Kidney (tissue), 14 donors: ENCODE measurements around the gene STYXL1. TPM values are rescaled to one million over a fixed set of nuclear protein-coding genes. Genes with fewer than 3 reads are reported as not detected.
"Not testable (repeated sequence)": the region's sequence is repeated elsewhere in the genome, so short reads cannot be mapped to it uniquely, and the experiment has no call there.

Source experiments
- DNase-seq, 5 donors: peaks; one replicate each; pipeline ENCODE4 v3.0.0-alpha.2; 2013 to 2020
- FAIRE-seq: peaks from 2 replicates; lab custom pipeline; 2012; peaks lifted over from hg19 to GRCh38; lab: Jason Lieb, UNC
- H3K27ac ChIP-seq, 2 donors: one replicate each; pipeline ENCODE4 v1.7.0; 2013; ENCODE audit warnings: low read depth in 2 of 2, low read length in 2 of 2, inconsistent platforms in 1 of 2
- H3K27me3 ChIP-seq: one replicate; pipeline ENCODE4 v1.7.1; 2013; ENCODE audit warnings: low read length, inconsistent platforms; ENCODE audit not compliant: control insufficient read depth, insufficient read depth
- H3K36me3 ChIP-seq, 3 donors: one replicate each; pipeline versions ENCODE4 v1.7.0 to v1.7.1; 2013; ENCODE audit warnings: low read length in 3 of 3, control low read depth in 1 of 3, inconsistent platforms in 1 of 3; ENCODE audit not compliant: insufficient read depth in 3 of 3, control insufficient read depth in 2 of 3
- H3K4me1 ChIP-seq, 3 donors: one replicate each; pipeline versions ENCODE4 v1.7.0 to v1.7.1; 2013; ENCODE audit warnings: low read length in 3 of 3, inconsistent platforms in 1 of 3, low read depth in 1 of 3; ENCODE audit not compliant: control insufficient read depth in 2 of 3, insufficient read depth in 2 of 3
- H3K4me3 ChIP-seq, 3 donors: one replicate each; pipeline versions ENCODE4 v1.7.0 to v1.8.1; 2013; ENCODE audit warnings: low read length in 3 of 3, control low read depth in 1 of 3, inconsistent platforms in 1 of 3
- H3K9ac ChIP-seq, 3 donors: one replicate each; pipeline versions ENCODE4 v1.7.0 to v1.7.1; 2013; ENCODE audit warnings: low read length in 3 of 3, control low read depth in 1 of 3, inconsistent platforms in 1 of 3
- H3K9me3 ChIP-seq, 3 donors: one replicate each; pipeline versions ENCODE4 v1.7.0 to v1.7.1; 2013; ENCODE audit warnings: low read length in 3 of 3, control low read depth in 1 of 3, inconsistent platforms in 1 of 3; ENCODE audit not compliant: control insufficient read depth in 2 of 3, insufficient read depth in 1 of 3
- intact Hi-C: fragments of 100-400 bp; cut with DNase I; formaldehyde crosslinking; loops from one replicate; pipeline ENCODE4 v1.11.1; 2022
- polyA plus RNA-seq: library from polyadenylated mRNA; stranded (reverse); fragments of 350-450 nt; fragmentation: Illumina TruSeq; extraction: RNeasy Lipid Tissue Mini Kit (QIAGEN cat#74804); gene quantifications from one replicate; pipeline ENCODE4 v1.2.3, GENCODE V29; 2014; ENCODE audit warnings: low read depth, low replicate concordance; ENCODE audit not compliant: insufficient read depth
- total RNA-seq: library from RNA; stranded (reverse); fragmentation: NEBNext Ultra II Directional; extraction: Animal tissue kit (Norgen Biotek cat#: 25700); gene quantifications from one replicate; pipeline ENCODE4 v1.2.1, GENCODE V29; 2021
- TF ChIP-seq, protein P1 (sequence below): IDR thresholded peaks from 3 replicates; pipeline ENCODE4 v1.5.1; 2012; ENCODE audit warnings: mild to moderate bottlenecking, moderate library complexity, borderline replicate concordance; ENCODE audit not compliant: insufficient read depth; ENCODE audit errors: extremely low read depth
- donor health status: control.
- donor health status: control.
- donor health status: control.
- donor health status: control.
- donor health status: control.
- donor health status: DM: yes; HTN: yes; CAD: no.
- donor health status: Normal renal cell carcinoma (clear cell type).

STYXL1 gene
- total and polyA plus RNA-seq, 2 donors from 2014 or later, result 29.9 to 55.5 TPM

DNA sequence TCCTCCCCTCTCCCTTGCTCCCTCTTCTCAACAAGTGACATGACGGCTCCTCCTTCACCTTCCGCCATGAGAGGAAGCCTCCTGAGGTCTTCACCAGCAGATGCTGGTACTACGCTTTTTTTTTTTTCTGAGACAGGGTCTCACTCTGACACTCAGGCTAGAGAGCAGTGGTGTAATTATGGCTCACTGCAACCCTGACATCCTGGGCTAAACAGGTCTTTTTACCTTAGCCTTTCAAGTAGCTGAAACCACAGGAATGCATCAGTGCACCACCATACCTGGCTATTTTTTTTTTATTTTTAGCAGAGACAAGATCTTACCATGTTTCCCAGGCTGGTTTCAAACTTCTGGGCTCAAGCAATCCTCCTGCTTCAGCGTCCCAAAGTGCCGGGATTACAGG is 43.7 kb upstream of the STYXL1 start:
- Histone ChIP-seq H3K36me3 (no peaks in the 10 kb centered on the region), H3K4me3 (no peak overlapping the region), H3K9ac (no peak overlapping the region), H3K9me3 (no peaks in the 10 kb centered on the region), H3K27ac (no peak overlapping the region), H3K27me3 (no peaks in the 10 kb centered on the region), H3K4me1 (no peaks in the 10 kb centered on the region)
- DNase-seq (no peak), FAIRE-seq (no peak)
- intact Hi-C loops, result no loop called here
- TF ChIP-seq, protein P1, sequence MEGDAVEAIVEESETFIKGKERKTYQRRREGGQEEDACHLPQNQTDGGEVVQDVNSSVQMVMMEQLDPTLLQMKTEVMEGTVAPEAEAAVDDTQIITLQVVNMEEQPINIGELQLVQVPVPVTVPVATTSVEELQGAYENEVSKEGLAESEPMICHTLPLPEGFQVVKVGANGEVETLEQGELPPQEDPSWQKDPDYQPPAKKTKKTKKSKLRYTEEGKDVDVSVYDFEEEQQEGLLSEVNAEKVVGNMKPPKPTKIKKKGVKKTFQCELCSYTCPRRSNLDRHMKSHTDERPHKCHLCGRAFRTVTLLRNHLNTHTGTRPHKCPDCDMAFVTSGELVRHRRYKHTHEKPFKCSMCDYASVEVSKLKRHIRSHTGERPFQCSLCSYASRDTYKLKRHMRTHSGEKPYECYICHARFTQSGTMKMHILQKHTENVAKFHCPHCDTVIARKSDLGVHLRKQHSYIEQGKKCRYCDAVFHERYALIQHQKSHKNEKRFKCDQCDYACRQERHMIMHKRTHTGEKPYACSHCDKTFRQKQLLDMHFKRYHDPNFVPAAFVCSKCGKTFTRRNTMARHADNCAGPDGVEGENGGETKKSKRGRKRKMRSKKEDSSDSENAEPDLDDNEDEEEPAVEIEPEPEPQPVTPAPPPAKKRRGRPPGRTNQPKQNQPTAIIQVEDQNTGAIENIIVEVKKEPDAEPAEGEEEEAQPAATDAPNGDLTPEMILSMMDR, result no peak

DNA sequence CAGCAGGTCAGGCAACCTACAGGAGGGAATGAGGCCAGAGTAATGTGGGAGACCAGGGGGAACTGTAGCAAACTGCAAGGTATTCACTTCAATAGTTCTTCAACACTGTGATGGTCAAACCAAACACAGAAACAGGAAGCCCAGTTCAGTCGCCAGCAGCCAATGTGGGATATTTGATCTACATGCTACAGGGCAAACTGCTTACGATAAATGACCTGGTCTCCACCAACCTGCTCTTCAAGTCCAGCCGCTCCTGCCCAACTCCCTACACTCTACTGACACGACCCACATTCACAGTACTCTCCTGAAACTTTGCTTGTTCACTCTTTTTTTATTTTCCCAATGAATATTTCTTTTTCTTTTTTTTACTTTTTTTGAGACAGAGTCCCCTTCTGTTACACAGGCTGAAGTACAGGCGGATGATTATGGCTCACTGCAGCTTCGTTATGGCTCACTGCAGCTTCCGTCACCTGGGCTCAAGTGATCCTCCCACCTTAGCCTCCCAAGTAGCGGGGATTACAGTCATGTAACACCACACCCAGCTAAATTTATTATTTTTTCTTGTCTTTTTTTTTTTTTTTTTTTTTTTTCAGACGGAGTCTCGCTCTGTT is 42.2 kb upstream of the STYXL1 start:
- DNase-seq, result peak in 3 of 5 donors; percentile 31 to 60 (median 48)

DNA sequence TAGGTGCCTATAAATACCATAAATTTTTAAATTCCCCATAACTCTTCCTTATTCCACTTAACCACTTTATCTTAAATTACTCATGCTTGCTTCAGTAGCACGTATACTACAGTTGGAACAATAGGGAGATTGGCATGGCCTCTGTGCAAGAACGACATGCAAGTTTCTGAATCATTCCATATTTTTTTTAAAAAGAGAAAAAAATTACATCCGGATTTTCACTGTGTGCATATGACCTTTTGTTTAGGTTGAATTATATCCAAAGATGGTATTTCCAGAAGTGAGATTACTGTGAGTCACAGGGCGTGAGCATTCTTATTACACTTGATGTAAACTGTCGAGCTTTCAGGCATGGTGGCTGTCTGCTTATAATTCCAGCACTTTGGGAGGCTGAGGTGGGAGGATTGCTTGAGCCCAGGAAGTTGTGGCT is 39.6 kb upstream of the STYXL1 start:
- intact Hi-C loops, H3K27me3 ChIP-seq, H3K36me3 ChIP-seq, H3K9ac ChIP-seq, FAIRE-seq, H3K4me3 ChIP-seq, H3K9me3 ChIP-seq, DNase-seq, H3K4me1 ChIP-seq, H3K27ac ChIP-seq: not testable (repeated sequence)

More for the DNA sequence above, 42.2 kb upstream of the STYXL1 start:
- intact Hi-C loops, result no loop called here
- no peaks in the 10 kb centered on the region for H3K4me1 ChIP-seq
- TF ChIP-seq, protein P1, result no peak
- no peaks in the 10 kb centered on the region for H3K36me3 ChIP-seq
- no peaks in the 10 kb centered on the region for H3K9me3 ChIP-seq
- H3K27ac ChIP-seq, result no peak overlapping the region
- H3K27me3 ChIP-seq, result no peaks in the 10 kb centered on the region
- no peak overlapping the region for H3K9ac ChIP-seq
- no peak overlapping the region for H3K4me3 ChIP-seq
- FAIRE-seq, result no peak

DNA sequence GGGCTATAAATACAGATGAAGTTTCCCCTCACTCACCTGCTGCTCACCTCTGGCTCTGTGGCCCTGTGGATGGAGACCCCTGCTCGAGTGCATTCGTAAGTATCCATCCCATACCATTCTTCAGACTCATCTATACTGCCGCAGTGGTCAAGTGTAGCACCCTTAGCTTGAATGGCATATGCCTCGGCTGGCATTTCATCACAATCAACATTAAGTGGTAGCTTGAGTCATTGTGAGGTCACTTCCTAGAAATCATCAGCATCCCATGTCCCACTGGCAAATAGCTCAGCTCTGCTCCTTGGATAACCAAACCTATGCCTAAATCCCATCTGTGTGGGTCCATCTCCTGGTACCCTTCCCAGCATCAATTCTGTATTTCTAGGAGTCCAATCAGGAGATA is 38.3 kb upstream of the STYXL1 start:
- TF ChIP-seq, protein P1, result no peak
- Histone ChIP-seq H3K36me3 (no peaks in the 10 kb centered on the region), H3K4me3 (no peak overlapping the region), H3K9me3 (no peaks in the 10 kb centered on the region), H3K4me1 (no peaks in the 10 kb centered on the region), H3K27me3 (no peaks in the 10 kb centered on the region), H3K9ac (no peak overlapping the region), H3K27ac (no peak overlapping the region)
- FAIRE-seq (no peak), DNase-seq (no peak)
- intact Hi-C loops, result no loop called here

DNA sequence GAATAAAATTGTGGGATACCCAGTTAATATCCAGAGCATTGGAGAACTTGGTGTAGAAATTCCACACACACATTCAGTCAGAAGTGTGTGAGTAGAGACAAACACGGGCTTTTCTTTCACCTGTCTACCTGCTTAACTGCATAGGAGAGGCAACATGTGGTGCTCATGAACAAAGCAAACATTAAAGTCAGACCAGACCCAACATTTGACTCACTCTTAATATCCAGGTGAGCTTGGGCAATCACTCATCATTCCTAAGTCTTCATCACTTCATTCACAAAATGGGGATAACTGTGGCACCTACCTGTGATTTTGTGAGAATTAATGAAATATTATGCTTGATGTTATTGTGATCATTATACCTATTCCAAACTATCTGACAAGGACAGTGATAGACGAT is 36.3 kb upstream of the STYXL1 start:
- H3K4me1 ChIP-seq, H3K9ac ChIP-seq, H3K27me3 ChIP-seq, FAIRE-seq, H3K36me3 ChIP-seq, H3K4me3 ChIP-seq, H3K9me3 ChIP-seq, H3K27ac ChIP-seq, DNase-seq, intact Hi-C loops: not testable (repeated sequence)
